Measurements from ENCODE around the gene PFN1. TPM values are rescaled to one million over a fixed set of nuclear protein-coding genes. Genes with fewer than 3 reads are reported as not detected.
"Not testable (repeated sequence)": the region's sequence is repeated elsewhere in the genome, so short reads cannot be mapped to it uniquely, and the experiment has no call there.

The PFN1 gene
- total RNA-seq, 1 donor from 2014 or later = 1,046 TPM

- Histone ChIP-seq H3K4me3 (no peak overlapping the region), H3K9me3 (no peaks in the 10 kb centered on the region), H3K27ac (no peak overlapping the region), H3K4me1 (no peaks in the 10 kb centered on the region), H3K36me3 (no peaks in the 10 kb centered on the region), H3K27me3 (no peaks in the 10 kb centered on the region)
- intact Hi-C loops (cut with DNase I) = no loop called here
- TF ChIP-seq CTCF (IDR thresholded peaks at IDR 0.05) = no peak
- DNase-seq (ENCODE audit: low spot score in 2 of 2) = no peak
Measured at GRCh38 chr17:4928881-4929280, 19.4 kb downstream of the PFN1 start.

- H3K27me3 ChIP-seq; H3K4me3 ChIP-seq; DNase-seq (ENCODE audit: low spot score in 2 of 2); intact Hi-C loops (cut with DNase I); H3K27ac ChIP-seq; H3K4me1 ChIP-seq; H3K9me3 ChIP-seq; H3K36me3 ChIP-seq: not testable (repeated sequence)
Measured at GRCh38 chr17:4926577-4927335, 21.6 kb downstream of the PFN1 start.

DNA sequence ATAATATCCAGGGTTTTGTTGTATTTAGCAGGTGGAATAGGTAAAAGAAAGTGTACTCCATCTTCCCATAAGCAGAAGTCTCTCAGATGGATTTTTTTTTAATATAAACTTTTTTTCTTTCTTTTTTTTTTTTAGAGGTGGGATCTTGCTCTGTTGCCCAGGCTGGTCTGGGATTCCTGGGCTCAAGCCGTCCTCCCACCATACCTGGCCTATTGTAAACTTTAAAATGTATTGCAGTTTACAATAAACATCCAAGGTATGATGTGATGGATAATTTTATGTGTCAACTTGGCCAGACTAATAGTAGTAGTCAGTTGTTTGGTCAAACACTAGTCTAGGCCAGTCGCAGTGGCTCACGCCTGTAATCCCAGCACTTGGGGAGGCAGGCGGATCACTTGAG, 27.0 kb downstream of the PFN1 start:
- Histone ChIP-seq H3K4me1 (no peaks in the 10 kb centered on the region), H3K9me3 (no peaks in the 10 kb centered on the region), H3K27me3 (no peaks in the 10 kb centered on the region), H3K4me3 (no peak overlapping the region), H3K27ac (no peak overlapping the region), H3K36me3 (no peaks in the 10 kb centered on the region)
- intact Hi-C loops (cut with DNase I) = no loop called here
- no peak for TF ChIP-seq CTCF (IDR thresholded peaks at IDR 0.05)
- no peak for DNase-seq (ENCODE audit: low spot score in 2 of 2)

GRCh38 chr17:4920351-4921048, 27.8 kb downstream of the PFN1 start:
- Histone ChIP-seq H3K9me3 (no peaks in the 10 kb centered on the region), H3K4me1 (no peaks in the 10 kb centered on the region), H3K4me3 (no peak overlapping the region), H3K27me3 (no peaks in the 10 kb centered on the region), H3K27ac (no peak overlapping the region), H3K36me3 (no peaks in the 10 kb centered on the region)
- DNase-seq (ENCODE audit: low spot score in 2 of 2) = no peak
- TF ChIP-seq CTCF (IDR thresholded peaks at IDR 0.05) = no peak
- intact Hi-C loops (cut with DNase I) = no loop called here

DNA sequence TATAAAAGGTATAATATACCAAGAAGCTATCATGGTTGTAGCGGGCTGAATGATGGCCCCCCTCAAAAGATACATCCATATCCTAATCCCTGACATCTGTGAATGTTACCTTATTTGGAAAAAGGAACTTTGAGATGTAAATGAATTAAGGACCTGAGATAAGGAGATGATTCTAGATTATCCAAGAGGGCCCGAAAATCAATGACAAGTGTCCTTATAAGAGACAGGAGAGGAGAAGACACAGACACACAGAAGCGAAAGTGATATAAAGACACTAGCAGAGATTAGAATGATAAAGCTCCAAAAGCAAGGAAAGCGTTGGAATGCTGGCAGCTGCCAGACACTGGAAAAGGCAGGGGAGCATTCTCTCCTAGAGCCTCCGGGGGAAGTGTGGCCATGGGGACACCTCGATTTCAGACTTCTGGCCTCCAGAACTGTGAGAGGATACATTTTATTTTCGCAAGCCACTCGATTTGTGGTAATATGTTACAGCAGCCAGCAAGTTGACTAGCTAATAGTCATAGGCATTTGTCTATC, 28.8 kb downstream of the PFN1 start:
- H3K27ac ChIP-seq = no peak overlapping the region
- no peak overlapping the region for H3K4me3 ChIP-seq
- H3K36me3 ChIP-seq = no peaks in the 10 kb centered on the region
- intact Hi-C loops (cut with DNase I) = no loop called here
- H3K4me1 ChIP-seq = no peaks in the 10 kb centered on the region
- no peak for TF ChIP-seq CTCF (IDR thresholded peaks at IDR 0.05)
- H3K27me3 ChIP-seq = no peaks in the 10 kb centered on the region
- DNase-seq (ENCODE audit: low spot score in 2 of 2) = no peak
- H3K9me3 ChIP-seq = no peaks in the 10 kb centered on the region

DNA sequence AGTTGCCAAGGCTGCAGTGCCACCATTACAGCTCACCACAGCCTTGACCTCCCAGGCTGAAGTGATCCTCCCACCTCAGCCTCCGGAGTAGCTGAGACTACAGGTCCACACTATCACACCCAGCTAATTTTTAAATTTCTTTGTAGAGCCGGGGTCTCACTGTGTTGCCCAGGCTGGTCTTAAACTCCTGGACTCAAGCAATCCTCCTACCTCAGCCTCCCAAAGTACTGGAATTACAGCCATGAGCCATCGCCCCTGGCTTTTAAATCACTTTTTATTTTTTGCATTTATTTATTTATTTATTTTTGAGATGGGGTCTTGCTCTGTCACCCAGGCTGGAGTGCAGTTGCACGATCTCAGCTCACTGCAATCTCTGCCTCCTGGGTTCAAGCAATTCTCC, 33.8 kb downstream of the PFN1 start:
- H3K27me3 ChIP-seq; intact Hi-C loops (cut with DNase I); H3K9me3 ChIP-seq; H3K36me3 ChIP-seq; H3K4me3 ChIP-seq; H3K4me1 ChIP-seq; DNase-seq (ENCODE audit: low spot score in 2 of 2); H3K27ac ChIP-seq: not testable (repeated sequence)

All from ascending aorta (tissue), 2 donors.